GM12801 (cell line): Measurements from ENCODE around the gene CLCN4.

ENCODE experiments used
- CTCF ChIP-seq: IDR thresholded peaks from one replicate; pipeline ENCODE4 v1.5.1; 2011; ENCODE audit warnings: control low read depth; ENCODE audit not compliant: insufficient read length; ENCODE audit errors: extremely low read depth

The CLCN4 gene

GRCh38 chrX:10121787-10122186 is 35.0 kb upstream of the CLCN4 start:
- TF ChIP-seq CTCF: no peak

GRCh38 chrX:10124506-10125247 is 32.1 kb upstream of the CLCN4 start:
- TF ChIP-seq CTCF: no peak

- no peak for TF ChIP-seq CTCF
Observed at GRCh38 chrX:10125248-10125615, 31.5 kb upstream of the CLCN4 start.

GRCh38 chrX:10126044-10126443 is 30.7 kb upstream of the CLCN4 start:
- TF ChIP-seq CTCF: no peak

- TF ChIP-seq CTCF: no peak
Observed at GRCh38 chrX:10126834-10127233, 29.9 kb upstream of the CLCN4 start.

GRCh38 chrX:10128386-10128785 is 28.4 kb upstream of the CLCN4 start:
- no peak for TF ChIP-seq CTCF

GRCh38 chrX:10129229-10129628 is 27.5 kb upstream of the CLCN4 start:
- no peak for TF ChIP-seq CTCF

GRCh38 chrX:10130354-10130753 is 26.4 kb upstream of the CLCN4 start:
- no peak for TF ChIP-seq CTCF
